ENCODE results near the gene RRP8. TPM values are rescaled to one million over a fixed set of nuclear protein-coding genes. Genes with fewer than 3 reads are reported as not detected.

RRP8 gene
- total and polyA plus RNA-seq, 10 of the 15 experiments (the other 5 are each of a cell fraction or from before 2014, with no cell fraction given) = 4.7 to 51.2 (median 23.9) TPM

DNA sequence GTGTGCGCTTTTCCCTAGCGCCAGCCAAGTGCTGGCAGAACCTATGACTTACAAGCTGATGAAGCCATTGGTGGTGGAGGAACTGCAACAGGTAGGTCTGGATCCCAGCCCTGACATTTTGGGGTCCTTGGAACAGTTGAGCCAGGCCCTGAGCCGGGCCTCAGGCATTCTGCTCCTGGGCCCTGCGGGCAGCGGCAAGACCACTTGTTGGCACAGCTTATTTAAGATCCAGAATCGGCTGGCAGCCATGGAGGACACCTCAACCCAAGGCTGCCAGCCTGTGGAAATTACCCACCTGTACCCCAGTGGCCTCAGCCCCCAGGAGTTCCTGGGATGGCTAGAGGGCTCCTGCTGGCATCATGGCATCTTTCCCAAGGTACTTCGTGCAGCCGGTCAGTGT lies 56.7 kb downstream of the RRP8 start (continued):
- TF ChIP-seq, protein P1, sequence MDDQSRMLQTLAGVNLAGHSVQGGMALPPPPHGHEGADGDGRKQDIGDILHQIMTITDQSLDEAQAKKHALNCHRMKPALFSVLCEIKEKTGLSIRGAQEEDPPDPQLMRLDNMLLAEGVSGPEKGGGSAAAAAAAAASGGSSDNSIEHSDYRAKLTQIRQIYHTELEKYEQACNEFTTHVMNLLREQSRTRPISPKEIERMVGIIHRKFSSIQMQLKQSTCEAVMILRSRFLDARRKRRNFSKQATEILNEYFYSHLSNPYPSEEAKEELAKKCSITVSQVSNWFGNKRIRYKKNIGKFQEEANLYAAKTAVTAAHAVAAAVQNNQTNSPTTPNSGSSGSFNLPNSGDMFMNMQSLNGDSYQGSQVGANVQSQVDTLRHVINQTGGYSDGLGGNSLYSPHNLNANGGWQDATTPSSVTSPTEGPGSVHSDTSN (IDR thresholded peaks at IDR 0.05; ENCODE audit: insufficient replicate concordance, low read depth, low read length) = no peak
- TF ChIP-seq MYC (IDR thresholded peaks at IDR 0.05; ENCODE audit: insufficient read depth, insufficient read length, insufficient replicate concordance, low read length, severe bottlenecking) (no peak), SREBF1 (IDR thresholded peaks at IDR 0.05; ENCODE audit: low read length) (no peak)

DNA sequence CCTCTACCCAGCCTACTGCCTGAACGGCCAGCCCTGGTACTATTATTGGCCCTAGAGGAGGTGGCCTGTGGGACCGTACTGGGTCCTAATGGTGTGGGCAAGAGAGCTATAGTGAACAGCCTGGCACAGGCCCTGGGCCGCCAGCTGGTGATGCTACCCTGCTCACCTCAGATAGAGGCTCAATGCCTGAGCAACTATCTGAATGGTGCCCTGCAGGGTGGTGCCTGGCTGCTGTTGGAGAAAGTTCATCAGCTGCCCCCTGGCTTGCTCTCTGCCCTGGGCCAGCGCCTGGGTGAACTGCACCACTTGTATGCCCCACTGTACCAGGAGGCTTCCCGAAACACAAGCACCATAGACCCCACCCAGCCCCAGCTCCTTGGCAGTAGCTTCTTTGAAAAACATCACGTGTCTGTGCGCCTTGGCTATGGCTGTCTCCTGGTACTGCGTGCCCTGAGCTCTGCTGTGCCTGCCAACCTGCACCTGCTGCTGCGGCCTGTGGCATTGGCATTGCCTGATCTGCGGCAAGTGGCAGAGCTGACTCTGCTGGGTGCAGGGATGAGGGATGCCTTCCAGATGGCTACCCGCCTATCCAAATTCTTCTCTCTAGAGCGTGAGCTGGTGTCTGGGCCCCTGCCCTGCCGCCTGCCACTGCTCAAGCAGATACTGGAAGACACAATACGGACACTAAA lies 57.4 kb downstream of the RRP8 start:
- WGBS (ENCODE audit: insufficient coverage, insufficient replicate concordance, low lambda C conversion rate, missing lambda C conversion rate) = 97% methylated on average over 14 of the region's 14 CpGs
- CTCF ChIA-PET = interaction anchor here (0.9 to 1.2 kb wide), 2 partner anchors 160 to 211 kb away, joined by 3 read pairs; no protein-coding TSS in a partner anchor

More for the DNA sequence above, 57.4 kb downstream of the RRP8 start:
- RAD21 ChIA-PET (ENCODE audit: unreplicated experiment) = no interaction called here
- ATAC-seq (no peak), DNase-seq (ENCODE audit: low read depth, low spot score) (no peak), FAIRE-seq (no peak)
- Histone ChIP-seq H3K9me3 (replicated peaks; ENCODE audit: control insufficient read depth, insufficient read depth, low read length) (no peaks in the 10 kb centered on the region), H3K27ac (ENCODE audit: control insufficient read depth, insufficient read depth) (no peak overlapping the region), H2AFZ (ENCODE audit: control insufficient read depth, low read depth, low read length) (no peak overlapping the region), H3K27me3 (replicated peaks in 1 of 2; ENCODE audit: control insufficient read depth in 2 of 2, insufficient read depth in 2 of 2, low read length in 1 of 2) (no peaks in the 10 kb centered on the region), H4K20me1 (ENCODE audit: control insufficient read depth, insufficient read depth) (no peaks in the 10 kb centered on the region), H3K4me1 (ENCODE audit: control insufficient read depth, insufficient read depth, low read length) (no peaks in the 10 kb centered on the region), H3K36me3 (ENCODE audit: control insufficient read depth in 2 of 2, insufficient read depth in 2 of 2, low read length in 1 of 2) (peaks cover 0 to 2% of the 10 kb centered on the region in 2 experiments; a peak in 2 of 4 replicates), H3K79me2 (ENCODE audit: control insufficient read depth, insufficient read depth, low read length) (no peaks in the 10 kb centered on the region), H3K4me3 (no peak overlapping the region), H3K9ac (ENCODE audit: control insufficient read depth, insufficient read depth, low read length) (no peak overlapping the region), H3K4me2 (ENCODE audit: control insufficient read depth, insufficient read depth) (no peak overlapping the region)
- POLR2A ChIA-PET = no interaction called here
- no peak for TF ChIP-seq JUNB (IDR thresholded peaks at IDR 0.05)
- TF ChIP-seq MTA2 (IDR thresholded peaks at IDR 0.05; ENCODE audit: low read depth) = no peak
- no peak for TF ChIP-seq ZBED1 (IDR thresholded peaks at IDR 0.05; ENCODE audit: borderline replicate concordance)
- no peak for TF ChIP-seq STAT3 (IDR thresholded peaks at IDR 0.05; ENCODE audit: low read depth, low read length)
- in situ Hi-C loops (cut with MboI) (no loop called here), intact Hi-C loops (cut with micrococcal nuclease; ENCODE audit: unreplicated experiment) (no loop called here)
- SMC1A ChIA-PET (ENCODE audit: uncharacterized antibody, unreplicated experiment) = no interaction called here
- BruUV-seq (replicated peaks) = no TSS peak

Other genes starting within 250 kb of the RRP8 start
Only the 7 nearest of the 16 such genes appear.
- 40.5 and 41.4 TPM in 2 replicates for gene TIMM10B, start 122.1 kb downstream of the RRP8 start, total RNA-seq (2014; rRNA removed)
- gene TIMM10B, start 122.1 kb downstream of the RRP8 start, total RNA-seq (2014; rRNA removed; fragmentation: Illumina TruSeq; extraction: Trizol) = 28.8 and 30.3 TPM in 2 replicates
- 39.2 and 42.1 TPM in 2 replicates for gene TIMM10B, start 122.1 kb downstream of the RRP8 start, total RNA-seq (2021)
- 58.6 and 64.3 TPM in 2 replicates for gene TIMM10B, start 122.1 kb downstream of the RRP8 start, polyA plus RNA-seq (2011; rRNA removed)
- gene TIMM10B, start 122.1 kb downstream of the RRP8 start, polyA plus RNA-seq (2014; fragmentation: Illumina TruSeq; extraction: Trizol) = 32.9 and 36.1 TPM in 2 replicates
- gene TIMM10B, start 122.1 kb downstream of the RRP8 start, polyA plus RNA-seq (2014; fragmentation: Nextera tagmentation; extraction: Ambion mirVana) = 100 to 1,000 TPM in 1 of 2 experiments, 10 to 100 TPM in 1; 93.3 to 126 TPM
- gene TIMM10B, start 122.1 kb downstream of the RRP8 start, polyA plus RNA-seq (2014; rRNA removed) = 33.5 and 47.8 TPM in 2 replicates
- 10 to 100 TPM; 58.4 to 61.6 TPM for gene TIMM10B, start 122.1 kb downstream of the RRP8 start, polyA plus RNA-seq (2016; fragmentation: Nextera tagmentation; extraction: Ambion mirVana)
- gene DNHD1, start 106.3 kb downstream of the RRP8 start, total RNA-seq (2014; rRNA removed) = 10.1 and 11.7 TPM in 2 replicates
- gene DNHD1, start 106.3 kb downstream of the RRP8 start, total RNA-seq (2014; rRNA removed; fragmentation: Illumina TruSeq; extraction: Trizol) = 6.7 and 7.8 TPM in 2 replicates
- 12.3 and 14.0 TPM in 2 replicates for gene DNHD1, start 106.3 kb downstream of the RRP8 start, total RNA-seq (2021)
- gene DNHD1, start 106.3 kb downstream of the RRP8 start, polyA plus RNA-seq (2011; rRNA removed) = 9.4 and 13.6 TPM in 2 replicates
- gene DNHD1, start 106.3 kb downstream of the RRP8 start, polyA plus RNA-seq (2014; fragmentation: Illumina TruSeq; extraction: Trizol) = 7.6 and 10.6 TPM in 2 replicates
- gene DNHD1, start 106.3 kb downstream of the RRP8 start, polyA plus RNA-seq (2014; fragmentation: Nextera tagmentation; extraction: Ambion mirVana) = 1 to 10 TPM in 1 of 2 experiments, under 1 TPM in 1; 0.99 to 1.1 TPM
- gene DNHD1, start 106.3 kb downstream of the RRP8 start, polyA plus RNA-seq (2014; rRNA removed) = 16.5 and 16.9 TPM in 2 replicates
- 1 to 10 TPM; 4.0 to 6.1 TPM for gene DNHD1, start 106.3 kb downstream of the RRP8 start, polyA plus RNA-seq (2016; fragmentation: Nextera tagmentation; extraction: Ambion mirVana)
- 73.7 and 74.2 TPM in 2 replicates for gene ILK, start 158 bp upstream of the RRP8 start, total RNA-seq (2014; rRNA removed)
- gene ILK, start 158 bp upstream of the RRP8 start, total RNA-seq (2014; rRNA removed; fragmentation: Illumina TruSeq; extraction: Trizol) = 75.0 and 76.6 TPM in 2 replicates
- gene ILK, start 158 bp upstream of the RRP8 start, total RNA-seq (2021) = 90.4 and 90.7 TPM in 2 replicates
- 121 and 163 TPM in 2 replicates for gene ILK, start 158 bp upstream of the RRP8 start, polyA plus RNA-seq (2011; rRNA removed)
- gene ILK, start 158 bp upstream of the RRP8 start, polyA plus RNA-seq (2014; fragmentation: Illumina TruSeq; extraction: Trizol) = 108 and 111 TPM in 2 replicates
- gene ILK, start 158 bp upstream of the RRP8 start, polyA plus RNA-seq (2014; fragmentation: Nextera tagmentation; extraction: Ambion mirVana) = 10 to 100 TPM; 51.8 to 77.8 TPM
- 91.9 and 93.7 TPM in 2 replicates for gene ILK, start 158 bp upstream of the RRP8 start, polyA plus RNA-seq (2014; rRNA removed)
- gene ILK, start 158 bp upstream of the RRP8 start, polyA plus RNA-seq (2016; fragmentation: Nextera tagmentation; extraction: Ambion mirVana) = 100 to 1,000 TPM; 105 to 124 TPM
- gene TAF10, start 8.6 kb upstream of the RRP8 start, total RNA-seq (2014; rRNA removed) = 167 and 172 TPM in 2 replicates
- gene TAF10, start 8.6 kb upstream of the RRP8 start, total RNA-seq (2014; rRNA removed; fragmentation: Illumina TruSeq; extraction: Trizol) = 115 and 120 TPM in 2 replicates
- 184 and 192 TPM in 2 replicates for gene TAF10, start 8.6 kb upstream of the RRP8 start, total RNA-seq (2021)
- 88.7 and 152 TPM in 2 replicates for gene TAF10, start 8.6 kb upstream of the RRP8 start, polyA plus RNA-seq (2011; rRNA removed)
- 146 and 159 TPM in 2 replicates for gene TAF10, start 8.6 kb upstream of the RRP8 start, polyA plus RNA-seq (2014; fragmentation: Illumina TruSeq; extraction: Trizol)
- 10 to 100 TPM; 27.2 to 78.9 TPM for gene TAF10, start 8.6 kb upstream of the RRP8 start, polyA plus RNA-seq (2014; fragmentation: Nextera tagmentation; extraction: Ambion mirVana)
- gene TAF10, start 8.6 kb upstream of the RRP8 start, polyA plus RNA-seq (2014; rRNA removed) = 251 and 257 TPM in 2 replicates
- 100 to 1,000 TPM in 1 of 2 experiments, 10 to 100 TPM in 1; 26.7 to 203 TPM for gene TAF10, start 8.6 kb upstream of the RRP8 start, polyA plus RNA-seq (2016; fragmentation: Nextera tagmentation; extraction: Ambion mirVana)
- gene TPP1, start 15.8 kb upstream of the RRP8 start, total RNA-seq (2014; rRNA removed) = 12.8 and 14.8 TPM in 2 replicates
- 7.7 and 9.3 TPM in 2 replicates for gene TPP1, start 15.8 kb upstream of the RRP8 start, total RNA-seq (2014; rRNA removed; fragmentation: Illumina TruSeq; extraction: Trizol)
- 35.0 and 49.2 TPM in 2 replicates for gene TPP1, start 15.8 kb upstream of the RRP8 start, total RNA-seq (2021)
- 51.8 and 64.6 TPM in 2 replicates for gene TPP1, start 15.8 kb upstream of the RRP8 start, polyA plus RNA-seq (2011; rRNA removed)
- gene TPP1, start 15.8 kb upstream of the RRP8 start, polyA plus RNA-seq (2014; fragmentation: Illumina TruSeq; extraction: Trizol) = 58.9 and 71.1 TPM in 2 replicates
- gene TPP1, start 15.8 kb upstream of the RRP8 start, polyA plus RNA-seq (2014; fragmentation: Nextera tagmentation; extraction: Ambion mirVana) = 10 to 100 TPM in 1 of 2 experiments, 1 to 10 TPM in 1; 7.5 to 14.4 TPM
- gene TPP1, start 15.8 kb upstream of the RRP8 start, polyA plus RNA-seq (2014; rRNA removed) = 45.0 and 50.3 TPM in 2 replicates
- 10 to 100 TPM; 38.0 to 38.6 TPM for gene TPP1, start 15.8 kb upstream of the RRP8 start, polyA plus RNA-seq (2016; fragmentation: Nextera tagmentation; extraction: Ambion mirVana)
- 0.34 and 0.38 TPM in 2 replicates for gene DCHS1, start 52.2 kb upstream of the RRP8 start, total RNA-seq (2014; rRNA removed)
- 0.14 and 0.18 TPM in 2 replicates for gene DCHS1, start 52.2 kb upstream of the RRP8 start, total RNA-seq (2014; rRNA removed; fragmentation: Illumina TruSeq; extraction: Trizol)
- gene DCHS1, start 52.2 kb upstream of the RRP8 start, total RNA-seq (2021) = 0.56 and 0.64 TPM in 2 replicates
- gene DCHS1, start 52.2 kb upstream of the RRP8 start, polyA plus RNA-seq (2011; rRNA removed) = 0.01 and 0.04 TPM in 2 replicates
- 0.02 and 0.22 TPM in 2 replicates for gene DCHS1, start 52.2 kb upstream of the RRP8 start, polyA plus RNA-seq (2014; fragmentation: Illumina TruSeq; extraction: Trizol)
- under 1 TPM in 1 of 2 experiments, not detected in 1; 0.02 TPM for gene DCHS1, start 52.2 kb upstream of the RRP8 start, polyA plus RNA-seq (2014; fragmentation: Nextera tagmentation; extraction: Ambion mirVana)
- gene DCHS1, start 52.2 kb upstream of the RRP8 start, polyA plus RNA-seq (2014; rRNA removed) = 0.47 and 0.66 TPM in 2 replicates
- under 1 TPM; 0.04 to 0.09 TPM for gene DCHS1, start 52.2 kb upstream of the RRP8 start, polyA plus RNA-seq (2016; fragmentation: Nextera tagmentation; extraction: Ambion mirVana)
- 82.9 and 83.8 TPM in 2 replicates for gene MRPL17, start 79.7 kb upstream of the RRP8 start, total RNA-seq (2014; rRNA removed)
- gene MRPL17, start 79.7 kb upstream of the RRP8 start, total RNA-seq (2014; rRNA removed; fragmentation: Illumina TruSeq; extraction: Trizol) = 55.1 and 63.3 TPM in 2 replicates
- gene MRPL17, start 79.7 kb upstream of the RRP8 start, total RNA-seq (2021) = 85.8 and 91.7 TPM in 2 replicates
- 70.3 and 97.9 TPM in 2 replicates for gene MRPL17, start 79.7 kb upstream of the RRP8 start, polyA plus RNA-seq (2011; rRNA removed)
- gene MRPL17, start 79.7 kb upstream of the RRP8 start, polyA plus RNA-seq (2014; fragmentation: Illumina TruSeq; extraction: Trizol) = 35.2 and 60.3 TPM in 2 replicates
- 100 to 1,000 TPM; 170 to 171 TPM for gene MRPL17, start 79.7 kb upstream of the RRP8 start, polyA plus RNA-seq (2014; fragmentation: Nextera tagmentation; extraction: Ambion mirVana)
- 80.6 and 83.5 TPM in 2 replicates for gene MRPL17, start 79.7 kb upstream of the RRP8 start, polyA plus RNA-seq (2014; rRNA removed)
- gene MRPL17, start 79.7 kb upstream of the RRP8 start, polyA plus RNA-seq (2016; fragmentation: Nextera tagmentation; extraction: Ambion mirVana) = 100 to 1,000 TPM; 122 to 134 TPM

All from GM12878 (cell line).